ENCODE data around the gene OSR1.
A peak's percentile ranks its signal among the peaks of the same experiment; 100 is the strongest.
"Not testable (repeated sequence)": the region's sequence is repeated elsewhere in the genome, so short reads cannot be mapped to it uniquely, and the experiment has no call there.

OSR1 gene

DNA sequence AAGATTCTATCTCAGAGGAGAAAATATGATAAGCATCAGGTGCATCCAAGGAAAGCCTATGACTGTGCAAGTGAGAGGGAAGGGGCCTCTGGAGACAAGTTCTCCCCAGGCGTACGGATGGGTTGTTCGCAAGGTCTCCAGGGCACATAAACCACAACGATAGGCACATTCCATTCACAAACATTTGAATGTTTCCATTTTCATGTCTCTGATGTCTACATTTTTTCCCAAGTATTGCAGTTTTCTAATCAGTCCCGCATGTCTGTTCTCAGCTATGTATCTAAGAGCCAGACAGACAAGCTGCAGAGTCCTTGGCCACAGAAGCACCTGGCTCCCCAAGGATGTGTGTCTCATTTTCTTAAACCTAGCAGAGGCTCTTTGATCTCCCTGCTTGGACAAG is 28.0 kb downstream of the OSR1 start:
- DNase-seq: no peak

DNA sequence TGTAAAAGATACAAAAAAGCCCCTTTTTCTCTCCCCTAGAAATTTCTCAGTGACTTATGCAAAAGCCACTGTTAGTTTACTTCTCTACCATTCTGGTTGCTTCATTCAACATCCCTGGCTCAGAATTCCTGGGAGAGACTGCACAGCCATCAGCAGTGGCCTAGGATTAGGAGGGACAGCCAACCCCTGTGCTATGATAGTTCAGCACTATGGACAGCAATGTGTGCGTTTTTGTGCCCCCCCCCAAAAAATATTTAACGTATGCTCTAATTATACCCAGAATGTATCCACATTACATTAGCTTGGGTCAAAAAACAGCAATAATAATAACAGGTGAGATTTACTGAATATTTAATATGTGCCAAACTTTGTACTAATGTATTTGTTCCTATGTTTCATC is 29.0 kb downstream of the OSR1 start:
- no peak for DNase-seq

DNA sequence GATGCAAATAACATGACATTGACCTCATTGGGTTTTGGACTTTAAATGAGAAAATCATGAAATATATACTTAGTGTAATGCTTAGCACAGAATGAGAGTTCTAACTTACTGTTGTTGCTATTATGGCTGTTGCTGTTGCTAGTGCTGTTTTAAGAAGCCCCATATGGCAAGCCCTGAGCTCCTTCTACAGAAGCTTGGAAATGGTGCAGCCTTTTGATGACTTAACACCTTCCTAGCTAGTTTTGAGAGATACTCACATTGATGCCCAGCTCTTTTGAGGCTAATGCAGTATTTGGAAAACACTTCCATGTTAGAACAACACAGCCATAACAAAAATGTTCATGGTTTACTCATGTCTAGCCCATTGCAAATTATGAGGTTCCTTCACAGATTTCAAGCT is 30.9 kb downstream of the OSR1 start:
- no peak for DNase-seq

DNA sequence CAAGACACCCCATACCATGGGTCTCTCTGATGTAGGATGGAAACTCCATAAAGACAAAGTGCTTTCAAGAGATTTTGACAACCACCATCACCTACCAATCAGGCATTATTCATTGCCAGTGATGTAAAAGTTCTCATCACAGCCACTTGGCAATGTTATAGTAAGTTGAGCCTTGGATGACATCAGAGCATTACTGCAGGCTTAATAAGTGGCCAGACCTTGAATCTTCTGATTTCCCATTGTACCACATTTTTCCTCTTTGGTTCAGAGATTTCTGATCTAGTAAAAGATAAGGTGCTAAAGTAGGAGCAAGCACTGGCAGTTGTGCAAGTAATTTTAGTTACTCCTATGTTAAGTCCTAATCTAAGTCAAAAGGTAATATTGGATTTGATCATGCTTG is 36.5 kb downstream of the OSR1 start:
- DNase-seq: no peak

DNA sequence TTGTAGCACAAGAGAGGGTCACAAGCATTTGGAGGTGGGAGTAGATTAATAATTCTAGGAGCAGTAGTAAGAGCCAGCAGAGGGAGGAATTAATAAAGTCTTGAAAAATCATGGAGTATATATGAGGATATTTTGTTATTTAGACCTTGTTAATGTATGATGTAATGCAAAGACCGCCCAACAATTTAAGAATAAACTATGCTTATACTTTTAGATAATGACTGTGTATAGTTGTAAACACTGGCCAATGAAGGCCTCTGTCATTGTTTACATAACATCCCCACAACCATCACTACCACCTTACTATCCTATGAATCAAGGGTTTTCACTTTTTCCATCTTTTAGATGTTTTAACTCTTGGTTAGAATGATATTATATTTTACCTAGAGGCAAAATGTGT is 37.6 kb downstream of the OSR1 start:
- no peak for DNase-seq

DNA sequence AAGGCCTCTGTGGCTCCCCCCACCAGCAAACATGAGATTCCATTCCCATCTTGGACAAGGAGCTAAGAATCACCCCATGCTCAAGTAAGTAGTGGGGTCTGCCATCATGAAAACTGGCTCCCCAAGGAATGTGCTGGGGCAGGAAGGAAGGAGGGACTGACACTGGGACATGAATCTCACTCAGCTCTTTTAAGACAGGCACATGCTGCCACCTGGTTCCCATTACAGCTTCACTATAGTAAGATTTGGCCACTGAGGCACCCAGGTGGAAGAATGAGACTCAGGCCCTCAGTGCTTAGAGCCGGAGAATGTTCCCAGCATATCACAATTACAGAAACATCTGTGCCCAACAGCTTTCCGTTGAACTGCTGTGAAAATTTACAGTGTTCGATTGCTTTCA is 38.7 kb downstream of the OSR1 start:
- no peak for DNase-seq

DNA sequence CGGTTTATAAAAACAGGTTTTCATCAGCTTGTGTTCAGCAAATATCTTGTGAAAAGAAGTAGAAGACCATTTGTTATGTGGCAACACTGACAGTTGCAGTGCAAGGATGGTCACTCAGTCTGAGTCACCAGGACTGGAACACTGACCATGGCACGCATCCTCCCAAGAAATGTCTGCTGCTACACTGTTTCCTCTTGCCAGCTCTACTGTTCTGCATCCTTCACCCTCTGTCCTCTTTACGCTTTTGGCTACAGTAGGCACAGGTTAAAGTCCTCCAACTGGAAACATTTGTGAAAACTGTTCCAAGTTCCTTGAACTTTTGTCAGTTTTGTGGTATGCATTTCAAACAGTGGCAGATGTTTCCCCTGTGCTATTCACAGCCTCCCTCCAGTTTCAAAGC is 39.4 kb downstream of the OSR1 start:
- DNase-seq: no peak

- DNase-seq: no peak
Measured at GRCh38 chr2:19313553-19313952, 44.9 kb downstream of the OSR1 start.

DNA sequence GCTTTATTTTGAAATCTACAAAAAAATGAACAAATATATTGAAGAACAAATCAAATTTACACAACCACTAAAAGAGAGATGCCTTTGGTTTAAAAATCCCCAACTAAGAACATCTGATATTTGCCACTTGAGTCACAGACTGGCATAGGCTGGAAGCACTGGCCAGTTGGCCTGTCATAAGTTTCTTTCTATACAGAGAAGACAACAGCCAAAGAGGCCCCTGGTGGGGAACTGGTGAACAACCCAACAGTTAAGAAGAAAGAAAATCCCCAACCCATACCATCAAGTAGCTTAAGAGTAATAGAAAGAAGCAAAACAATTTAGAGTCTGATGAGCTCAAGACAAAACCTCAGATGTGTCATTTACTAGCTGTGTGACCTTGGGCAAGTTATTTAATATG is 45.5 kb downstream of the OSR1 start:
- DNase-seq: no peak

- DNase-seq: not testable (repeated sequence)
Measured at GRCh38 chr2:19306065-19306464, 52.4 kb downstream of the OSR1 start.

DNA sequence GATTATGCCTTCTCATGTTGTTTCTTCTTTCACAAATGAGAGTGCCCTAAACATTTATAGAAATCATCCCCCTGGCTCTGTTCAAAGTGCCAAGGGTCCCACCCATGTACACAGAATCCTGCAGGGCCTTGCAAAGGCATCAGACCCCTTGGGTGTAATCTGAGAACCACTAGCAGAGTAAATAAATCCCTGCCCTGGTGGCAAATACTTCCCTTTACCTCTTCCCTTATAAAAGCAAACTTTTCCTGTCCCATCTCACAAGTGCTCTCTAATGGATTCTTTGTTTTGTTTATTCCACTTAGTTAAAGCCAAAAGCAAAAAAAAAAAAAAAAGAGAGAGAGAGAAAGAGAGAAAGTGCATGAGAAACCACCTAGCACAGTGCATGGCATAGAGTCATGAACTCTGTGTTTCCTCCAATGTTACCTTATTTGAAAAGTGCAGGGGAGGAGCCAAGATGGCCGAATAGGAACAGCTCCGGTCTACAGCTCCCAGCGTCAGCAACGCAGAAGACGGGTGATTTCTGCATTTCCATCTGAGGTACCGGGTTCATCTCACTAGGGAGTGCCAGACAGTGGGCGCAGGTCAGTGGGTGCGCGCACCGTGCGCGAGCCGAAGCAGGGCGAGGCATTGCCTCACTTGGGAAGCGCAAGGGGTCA is 52.9 kb downstream of the OSR1 start:
- not testable (repeated sequence) for DNase-seq

DNA sequence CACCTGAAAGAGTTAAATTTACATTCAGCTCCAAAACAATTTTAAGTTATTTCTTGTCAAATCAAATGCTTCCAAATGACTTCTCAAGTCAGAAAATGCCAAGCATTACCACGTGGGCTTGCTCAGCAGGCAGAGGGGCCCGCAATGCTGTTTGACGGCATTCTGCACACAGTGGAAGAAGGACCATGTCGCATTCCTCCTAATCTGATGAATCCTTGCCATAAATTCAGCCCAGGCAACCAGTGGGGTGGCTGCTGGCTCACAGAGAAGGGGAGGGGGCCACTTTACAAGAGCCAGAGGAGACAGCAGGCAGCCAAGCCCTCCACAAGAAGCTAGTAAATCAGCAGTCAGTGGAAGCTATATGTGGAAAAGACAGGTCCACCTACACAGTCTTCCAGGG is 56.7 kb downstream of the OSR1 start:
- DNase-seq: peak; percentile 62
